GM13977 (cell line): ENCODE data around the gene MEPE.

Source experiments
- DNase-seq: peaks from one replicate; pipeline ENCODE4 v3.0.0; 2012; ENCODE audit warnings: low spot score
- in situ Hi-C: fragments of 300-500 bp; cut with MboI; formaldehyde crosslinking; loops from one replicate; pipeline ENCODE4 v1.12.0; 2022; ENCODE audit warnings: low sequenced_read_pairs, low pct_unique_long_range_greater_than_20kb, mixed read lengths, inconsistent platforms; ENCODE audit not compliant: unreplicated experiment
- TF ChIP-seq, protein P1 (sequence below): IDR thresholded peaks from 2 replicates; pipeline ENCODE4 v1.5.1; 2012; ENCODE audit warnings: mild to moderate bottlenecking, control low read depth; ENCODE audit not compliant: insufficient read depth; ENCODE audit errors: extremely low read depth, missing control alignments

The MEPE gene

DNA sequence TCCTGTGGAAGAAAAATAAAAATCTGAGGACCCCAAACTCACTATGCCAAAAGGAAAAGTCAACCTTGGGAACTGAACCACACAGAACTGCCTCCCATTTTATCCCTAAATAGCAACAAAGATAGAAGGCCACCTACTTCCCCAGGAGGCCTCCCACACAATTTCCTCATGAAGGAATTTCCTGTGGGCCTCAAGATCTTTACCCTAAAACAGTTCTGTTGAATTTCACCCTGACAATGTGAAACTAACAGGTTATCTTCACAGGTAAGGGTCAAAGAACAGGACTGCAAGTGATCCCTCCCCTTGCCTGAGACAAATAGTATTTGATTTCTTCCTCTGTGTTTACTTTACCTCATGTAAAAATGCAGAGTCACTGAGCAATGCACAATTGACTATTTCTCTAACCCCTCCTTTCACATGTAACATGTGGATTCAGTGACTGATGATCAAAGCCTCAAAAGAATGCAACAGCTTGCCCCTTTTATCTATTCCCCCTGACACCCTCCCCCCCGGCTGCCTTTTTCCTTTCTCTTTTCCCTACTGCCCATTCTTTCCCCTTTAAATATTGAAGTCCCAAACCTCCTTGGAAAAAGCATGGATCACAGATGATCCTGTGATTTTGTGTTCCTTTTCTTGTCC is 33.3 kb downstream of the MEPE start:
- no peak for DNase-seq
- TF ChIP-seq, protein P1, sequence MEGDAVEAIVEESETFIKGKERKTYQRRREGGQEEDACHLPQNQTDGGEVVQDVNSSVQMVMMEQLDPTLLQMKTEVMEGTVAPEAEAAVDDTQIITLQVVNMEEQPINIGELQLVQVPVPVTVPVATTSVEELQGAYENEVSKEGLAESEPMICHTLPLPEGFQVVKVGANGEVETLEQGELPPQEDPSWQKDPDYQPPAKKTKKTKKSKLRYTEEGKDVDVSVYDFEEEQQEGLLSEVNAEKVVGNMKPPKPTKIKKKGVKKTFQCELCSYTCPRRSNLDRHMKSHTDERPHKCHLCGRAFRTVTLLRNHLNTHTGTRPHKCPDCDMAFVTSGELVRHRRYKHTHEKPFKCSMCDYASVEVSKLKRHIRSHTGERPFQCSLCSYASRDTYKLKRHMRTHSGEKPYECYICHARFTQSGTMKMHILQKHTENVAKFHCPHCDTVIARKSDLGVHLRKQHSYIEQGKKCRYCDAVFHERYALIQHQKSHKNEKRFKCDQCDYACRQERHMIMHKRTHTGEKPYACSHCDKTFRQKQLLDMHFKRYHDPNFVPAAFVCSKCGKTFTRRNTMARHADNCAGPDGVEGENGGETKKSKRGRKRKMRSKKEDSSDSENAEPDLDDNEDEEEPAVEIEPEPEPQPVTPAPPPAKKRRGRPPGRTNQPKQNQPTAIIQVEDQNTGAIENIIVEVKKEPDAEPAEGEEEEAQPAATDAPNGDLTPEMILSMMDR = no peak
- in situ Hi-C loops = no loop called here

DNA sequence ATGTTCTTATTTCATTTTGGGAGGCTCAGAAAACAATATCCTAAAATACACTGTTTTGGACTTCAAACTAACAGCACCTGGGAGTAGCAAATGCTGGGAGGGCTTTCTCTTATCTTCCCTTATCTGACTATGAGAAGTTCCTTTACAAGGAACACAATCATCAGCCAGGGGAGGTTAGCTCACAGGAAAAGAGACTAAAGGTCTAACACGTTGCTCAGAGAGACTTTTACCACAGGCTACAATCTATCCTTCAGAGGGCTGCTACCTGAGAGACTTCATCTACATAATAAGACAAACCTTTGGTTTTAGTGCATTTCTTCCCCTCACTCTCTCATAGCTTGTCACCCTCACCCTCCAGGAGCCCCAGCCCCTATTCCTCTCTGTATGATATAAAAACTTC is 35.8 kb downstream of the MEPE start:
- in situ Hi-C loops = no loop called here
- TF ChIP-seq, protein P1 = no peak

DNA sequence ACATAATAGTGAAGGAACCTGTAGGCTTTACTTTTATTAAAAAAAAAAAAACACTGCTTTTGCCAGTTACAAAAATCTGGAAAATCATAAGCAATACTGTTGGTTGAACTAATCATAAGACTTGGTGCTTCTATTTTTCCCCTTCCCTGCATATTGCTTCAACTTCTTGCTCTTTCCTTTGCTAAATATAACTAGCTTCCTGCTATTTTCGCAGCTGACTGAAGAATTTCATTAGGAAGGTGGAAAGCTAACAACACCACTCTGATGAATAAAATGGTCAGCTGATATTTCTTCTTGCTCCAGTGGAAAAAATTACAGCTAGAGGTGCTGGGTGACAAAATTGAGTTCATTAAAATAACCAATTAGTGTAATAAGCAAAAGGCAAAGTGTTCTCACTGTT is 39.3 kb downstream of the MEPE start:
- TF ChIP-seq, protein P1 = no peak
- in situ Hi-C loops = no loop called here
- no peak for DNase-seq

More for the DNA sequence above, 35.8 kb downstream of the MEPE start:
- DNase-seq = no peak

DNA sequence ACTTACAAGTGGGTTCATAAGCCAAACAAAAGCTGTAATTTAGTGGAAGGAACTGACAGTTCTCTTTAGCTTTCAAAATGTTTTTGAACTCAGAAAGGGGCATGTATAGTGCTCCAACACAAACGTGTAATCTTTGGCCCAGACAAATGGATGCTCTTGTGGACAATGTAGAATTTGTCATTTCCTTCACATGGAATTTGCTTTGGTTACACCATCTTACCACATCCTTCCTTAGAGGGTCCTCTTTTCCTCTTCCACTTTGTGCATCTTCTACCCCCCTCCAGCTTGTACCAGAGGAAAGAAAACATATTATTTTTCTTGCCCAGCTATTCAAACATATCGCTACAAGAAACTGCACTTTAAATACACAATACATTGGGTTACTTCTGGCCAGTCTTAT is 42.4 kb downstream of the MEPE start:
- TF ChIP-seq, protein P1 = no peak
- DNase-seq = no peak
- in situ Hi-C loops = no loop called here

DNA sequence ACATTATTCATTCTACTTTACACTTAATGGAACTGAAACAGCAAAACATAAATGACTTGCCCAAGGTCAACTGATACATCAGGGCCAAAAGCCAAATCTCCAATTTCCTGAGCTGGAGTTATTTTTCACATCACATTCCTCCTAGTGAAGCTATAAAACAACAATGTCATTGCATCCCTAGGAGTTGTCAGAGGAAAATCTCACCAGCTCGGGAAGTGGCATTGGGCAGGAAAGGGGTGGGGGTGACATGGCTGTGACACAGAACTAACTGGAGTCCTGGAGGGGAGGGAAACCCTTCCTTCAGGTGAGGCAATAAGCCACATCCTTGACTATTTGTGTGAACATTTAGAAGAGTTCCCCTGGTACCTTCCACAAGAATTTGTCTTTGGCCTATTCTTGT is 47.3 kb downstream of the MEPE start:
- TF ChIP-seq, protein P1 = no peak
- DNase-seq = no peak
- in situ Hi-C loops = no loop called here

DNA sequence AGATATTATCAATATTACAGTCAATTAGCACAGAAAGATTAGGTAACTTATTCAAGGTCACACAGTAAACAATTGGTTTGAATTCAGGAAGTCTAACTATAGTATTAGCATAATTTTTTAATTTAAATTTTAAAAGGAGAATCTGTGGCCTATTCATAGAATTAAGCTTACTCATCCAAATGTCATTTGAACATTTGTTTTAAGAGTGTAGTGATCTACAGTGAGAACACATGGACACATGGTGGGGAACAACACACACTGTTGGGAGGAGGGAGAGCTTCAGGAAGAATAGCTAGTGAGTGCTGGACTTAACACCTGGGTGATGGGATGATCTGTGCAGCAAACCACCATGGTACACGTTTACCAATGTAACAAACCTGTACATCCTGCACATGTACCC is 48.3 kb downstream of the MEPE start:
- TF ChIP-seq, protein P1 = no peak

More for the DNA sequence above, 48.3 kb downstream of the MEPE start:
- in situ Hi-C loops = no loop called here
- no peak for DNase-seq
